NCI-H2227 treated with DMSO at 0.1 percent for 48 hours (cell line): ENCODE results near the gene IGLL5.
"Not testable (repeated sequence)": the region's sequence is repeated elsewhere in the genome, so short reads cannot be mapped to it uniquely, and the experiment has no call there.

Experiments
- DNase-seq: peaks from one replicate; lab custom pipeline; 2025; lab: John Stamatoyannopoulos, UW

The IGLL5 gene

DNA sequence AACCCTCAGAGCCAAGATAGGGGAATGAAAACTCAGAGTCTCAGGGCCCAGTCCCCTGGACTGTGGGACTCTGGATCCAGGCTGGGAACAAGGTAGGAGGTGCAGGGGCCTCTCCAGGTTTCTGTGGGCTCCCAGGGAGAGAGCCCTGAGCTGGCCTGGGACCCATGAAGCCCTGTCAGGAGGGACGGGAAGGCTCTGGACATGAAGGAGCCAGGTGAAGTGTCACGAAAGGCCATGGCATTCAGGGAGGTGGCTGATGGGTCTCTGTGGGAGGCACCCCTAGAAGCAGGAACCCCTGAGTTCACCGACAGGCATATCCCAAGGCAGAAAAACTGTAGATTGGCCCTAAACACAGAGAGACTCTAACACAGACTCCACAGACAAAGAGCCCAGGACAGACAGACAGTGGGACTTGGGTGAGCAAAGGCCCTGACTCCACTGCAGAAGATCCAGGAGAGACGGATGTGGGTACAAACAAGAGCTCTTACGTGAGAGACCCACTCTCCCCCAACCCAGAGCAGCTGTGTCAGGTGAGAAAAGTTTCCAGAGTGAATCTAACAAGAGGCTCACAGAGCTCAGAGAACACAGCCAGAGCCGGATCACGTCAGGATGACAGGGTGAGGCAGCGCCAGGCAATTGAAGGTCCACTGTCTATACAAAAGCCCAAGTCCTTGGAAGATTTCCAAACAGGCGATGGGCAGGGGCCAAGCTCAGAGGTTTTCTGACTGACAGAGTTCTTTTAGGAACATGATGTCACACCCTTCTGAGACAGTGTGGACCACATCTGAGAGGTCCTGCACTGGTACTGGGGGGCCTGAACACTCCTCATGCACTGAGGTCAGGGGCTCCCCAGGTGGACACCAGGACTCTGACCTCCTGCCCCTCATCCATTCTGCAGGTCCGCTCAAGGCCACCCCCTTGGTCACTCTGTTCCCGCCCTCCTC lies 27.4 kb downstream of the IGLL5 start:
- no peak for DNase-seq

DNA sequence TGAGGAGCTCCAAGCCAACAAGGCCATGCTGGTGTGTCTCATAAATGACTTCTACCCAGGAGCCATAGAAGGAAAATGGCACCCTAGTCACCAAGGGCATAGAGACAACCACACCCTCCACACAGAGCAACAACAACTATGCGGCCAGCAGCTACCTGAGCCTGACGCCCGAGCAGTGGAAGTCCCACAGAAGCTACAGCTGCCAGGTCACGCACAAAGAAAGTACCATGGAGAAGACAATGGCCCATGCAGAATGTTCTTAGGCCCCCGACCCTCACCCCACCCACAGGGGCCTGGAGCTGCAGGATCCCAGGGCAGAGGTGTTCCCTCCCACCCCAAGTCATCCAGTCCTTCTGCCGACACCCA lies 28.0 kb downstream of the IGLL5 start:
- DNase-seq, result no peak

DNA sequence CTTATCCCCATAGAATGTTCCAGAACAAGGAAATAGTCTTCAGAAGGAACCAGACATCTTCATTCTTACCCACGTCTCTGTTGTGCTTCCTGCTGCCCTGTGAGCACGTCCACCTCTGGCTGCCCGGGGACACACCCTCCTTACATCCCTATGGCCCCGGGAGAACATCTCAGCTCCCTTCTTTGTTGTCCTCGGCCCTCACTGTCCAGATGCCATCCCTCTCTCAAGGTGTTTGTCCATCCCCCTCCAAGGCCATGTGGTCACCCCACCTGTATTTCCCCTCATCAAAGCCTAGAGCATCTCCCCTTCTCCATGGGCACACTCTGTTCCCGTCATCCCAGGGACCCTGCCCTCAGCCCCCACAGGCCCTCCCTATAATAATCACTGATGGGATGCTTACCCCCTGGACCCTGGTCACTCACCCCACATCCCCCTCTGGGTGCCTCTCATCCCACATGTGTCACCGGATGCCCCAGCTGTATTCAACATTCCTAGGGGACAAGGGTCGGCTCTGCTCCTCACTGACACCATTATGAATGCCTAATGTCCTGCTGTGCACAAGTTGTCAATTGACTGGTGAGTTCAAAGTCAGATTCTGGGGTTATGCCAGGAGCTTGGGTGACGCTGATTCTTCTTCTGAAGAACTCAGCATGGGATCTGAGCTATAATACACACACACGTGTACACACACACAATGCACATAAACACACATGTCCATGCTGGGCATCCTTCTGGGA lies 28.8 kb downstream of the IGLL5 start:
- no peak for DNase-seq

DNA sequence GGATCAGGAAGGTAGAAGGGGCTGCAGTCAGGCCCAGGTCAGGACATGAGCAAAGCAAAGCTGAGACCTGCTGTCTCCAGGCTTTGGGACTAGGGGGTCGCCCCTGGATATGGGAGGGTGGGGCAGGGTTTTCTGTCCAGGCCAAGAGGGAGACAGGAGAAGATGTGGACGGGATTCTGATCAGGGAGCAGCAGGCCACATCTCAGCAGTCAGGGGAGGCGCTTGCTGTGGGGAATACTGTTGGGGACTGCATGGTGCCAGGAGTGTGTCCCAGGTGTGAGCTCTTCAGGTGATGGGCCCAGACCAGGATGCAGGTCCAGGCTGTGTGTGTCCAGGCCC lies 29.3 kb downstream of the IGLL5 start:
- DNase-seq, result no peak

DNA sequence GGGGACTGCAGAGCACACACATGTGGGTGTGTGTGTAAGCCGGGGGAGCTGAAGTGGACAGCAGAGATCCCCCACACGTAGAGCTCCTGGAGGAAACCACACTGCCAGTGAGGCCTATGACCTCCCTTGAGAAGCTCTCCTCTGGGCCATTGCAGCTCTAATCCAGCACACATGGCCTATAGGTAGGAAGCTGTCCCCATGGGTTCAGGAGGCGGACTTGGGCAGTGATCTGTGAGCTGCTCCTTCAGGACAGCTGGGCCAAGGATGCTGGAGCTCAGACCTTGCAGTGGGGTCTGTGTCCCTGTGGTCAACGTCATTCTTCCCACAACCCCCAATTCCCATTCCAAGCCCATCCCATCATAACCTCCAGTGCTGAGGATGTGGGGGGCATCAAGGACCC lies 29.8 kb downstream of the IGLL5 start:
- no peak for DNase-seq

DNA sequence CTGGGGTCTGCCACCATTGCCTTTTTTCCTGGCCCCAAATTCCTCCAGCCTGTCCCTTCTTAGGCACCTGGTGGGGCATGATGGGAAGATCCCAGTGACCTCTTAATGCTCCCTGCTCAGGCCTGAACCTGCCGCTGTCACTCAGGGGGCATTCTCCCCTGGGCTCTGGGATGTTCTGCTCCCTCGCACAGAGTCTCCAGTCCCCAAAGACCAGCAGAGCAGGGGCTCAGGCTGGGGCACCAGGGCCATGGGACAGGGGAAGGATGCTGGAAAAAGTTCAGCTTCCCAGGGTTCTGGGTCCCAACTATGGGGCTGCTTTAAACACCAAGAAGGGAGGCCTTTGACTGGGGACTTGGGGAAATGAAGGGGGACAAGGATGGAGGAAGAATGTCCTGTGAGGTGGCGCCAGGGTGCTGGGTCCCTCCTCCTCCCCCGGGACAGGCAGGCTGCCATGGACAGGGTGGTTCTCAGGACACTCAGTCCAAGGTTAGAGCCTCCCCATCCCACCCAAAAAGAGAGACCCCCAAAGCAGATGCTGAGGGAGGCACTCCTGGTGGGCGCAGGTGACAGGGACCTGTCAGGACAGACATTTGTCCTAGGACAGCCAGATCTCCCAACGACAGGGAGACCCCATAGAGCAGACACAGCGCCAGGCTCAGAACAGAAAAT lies 30.8 kb downstream of the IGLL5 start:
- DNase-seq, result no peak

DNA sequence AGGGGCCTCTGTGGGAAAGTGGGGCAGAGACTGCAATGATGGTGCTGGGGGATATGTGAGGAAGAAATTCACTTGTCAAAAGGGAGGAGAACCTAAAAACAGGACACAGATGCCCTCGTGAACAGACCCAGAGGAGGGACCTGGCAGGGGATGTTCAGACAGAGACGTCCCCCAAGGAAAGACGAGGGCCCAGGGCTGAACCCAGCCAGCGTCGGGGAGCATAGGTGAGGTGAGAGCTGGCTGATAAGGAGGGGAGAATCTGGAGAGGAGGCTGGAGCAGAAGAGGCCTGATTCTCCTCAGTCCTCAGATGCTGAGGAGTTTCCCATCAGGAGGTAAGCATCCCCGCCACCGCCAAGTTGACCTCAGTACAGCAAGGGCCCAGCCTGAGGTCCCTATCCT lies 31.4 kb downstream of the IGLL5 start:
- DNase-seq, result no peak

DNA sequence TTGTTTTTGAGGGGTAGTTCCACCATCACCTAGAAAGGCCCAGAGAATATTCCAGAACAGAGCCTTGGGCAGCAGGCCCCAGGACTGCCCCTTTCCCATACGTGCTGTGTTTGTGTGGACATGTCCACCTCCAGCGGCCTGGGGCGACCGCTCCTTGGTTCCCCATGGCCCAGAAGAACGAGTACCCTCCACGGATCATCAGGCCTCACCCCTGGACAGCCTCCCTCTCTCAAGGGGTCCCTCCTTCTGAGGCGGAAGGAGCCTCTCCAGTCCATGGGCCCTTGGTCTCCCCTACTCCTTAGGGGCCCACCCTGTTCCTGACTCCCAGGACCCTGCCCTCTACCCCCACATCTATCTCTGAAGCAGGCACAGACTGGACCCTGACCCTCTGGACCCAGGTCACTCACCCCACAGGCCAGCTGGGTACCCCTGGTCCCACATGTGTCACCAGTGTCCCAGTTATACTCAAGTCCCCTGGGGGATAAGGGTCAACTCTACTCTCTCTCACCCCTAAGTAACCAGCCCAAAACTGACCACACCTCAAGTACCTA lies 32.6 kb downstream of the IGLL5 start:
- DNase-seq, result no peak

DNA sequence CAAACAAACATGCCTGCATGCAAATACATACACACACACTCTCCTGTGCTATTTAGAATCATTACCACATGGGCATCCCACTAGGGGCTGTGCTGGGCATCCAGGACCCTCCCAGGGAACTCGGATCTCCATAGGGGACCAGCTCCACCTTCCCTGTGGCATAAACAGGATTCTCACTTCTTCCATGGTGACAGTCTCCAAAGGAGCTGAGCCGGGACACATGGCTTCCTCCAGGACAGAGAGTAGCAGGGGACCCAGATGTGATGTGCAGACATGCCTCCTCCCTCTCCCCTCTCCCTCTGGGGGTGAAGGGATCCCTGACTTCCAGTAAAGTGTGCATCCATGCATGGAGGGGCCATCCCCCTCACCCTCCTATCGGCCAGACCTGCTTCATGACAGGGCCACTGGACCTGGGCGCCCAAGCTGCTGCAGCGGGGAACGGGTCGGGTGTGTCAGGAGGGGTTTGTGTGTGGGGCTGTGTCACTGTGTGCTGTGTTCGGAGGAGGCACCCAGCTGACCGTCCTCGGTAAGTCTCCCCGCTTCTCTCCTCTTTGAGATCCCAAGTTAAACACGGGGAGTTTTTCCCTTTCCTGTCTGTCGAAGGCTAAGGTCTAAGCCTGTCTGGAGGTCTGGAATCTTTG lies 33.4 kb downstream of the IGLL5 start:
- no peak for DNase-seq

DNA sequence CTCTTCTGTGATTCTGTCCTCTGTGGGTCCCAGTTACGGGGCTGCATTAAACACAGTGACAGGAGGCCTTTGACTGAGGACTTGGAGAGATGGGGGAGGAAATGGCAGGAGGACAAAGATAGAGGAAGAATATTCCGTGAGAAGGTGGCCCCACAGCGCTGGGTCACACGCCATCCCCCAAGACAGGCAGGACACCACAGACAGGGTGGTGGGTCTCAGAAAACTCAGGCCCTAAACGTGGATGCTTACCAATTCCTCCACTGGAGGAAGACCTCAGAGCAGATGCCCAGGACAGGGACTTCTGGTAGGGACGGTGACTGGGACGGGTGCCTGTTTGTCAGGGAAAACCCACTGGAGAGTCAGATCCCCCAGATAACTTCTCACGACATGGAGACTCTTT lies 34.0 kb downstream of the IGLL5 start:
- no peak for DNase-seq

DNA sequence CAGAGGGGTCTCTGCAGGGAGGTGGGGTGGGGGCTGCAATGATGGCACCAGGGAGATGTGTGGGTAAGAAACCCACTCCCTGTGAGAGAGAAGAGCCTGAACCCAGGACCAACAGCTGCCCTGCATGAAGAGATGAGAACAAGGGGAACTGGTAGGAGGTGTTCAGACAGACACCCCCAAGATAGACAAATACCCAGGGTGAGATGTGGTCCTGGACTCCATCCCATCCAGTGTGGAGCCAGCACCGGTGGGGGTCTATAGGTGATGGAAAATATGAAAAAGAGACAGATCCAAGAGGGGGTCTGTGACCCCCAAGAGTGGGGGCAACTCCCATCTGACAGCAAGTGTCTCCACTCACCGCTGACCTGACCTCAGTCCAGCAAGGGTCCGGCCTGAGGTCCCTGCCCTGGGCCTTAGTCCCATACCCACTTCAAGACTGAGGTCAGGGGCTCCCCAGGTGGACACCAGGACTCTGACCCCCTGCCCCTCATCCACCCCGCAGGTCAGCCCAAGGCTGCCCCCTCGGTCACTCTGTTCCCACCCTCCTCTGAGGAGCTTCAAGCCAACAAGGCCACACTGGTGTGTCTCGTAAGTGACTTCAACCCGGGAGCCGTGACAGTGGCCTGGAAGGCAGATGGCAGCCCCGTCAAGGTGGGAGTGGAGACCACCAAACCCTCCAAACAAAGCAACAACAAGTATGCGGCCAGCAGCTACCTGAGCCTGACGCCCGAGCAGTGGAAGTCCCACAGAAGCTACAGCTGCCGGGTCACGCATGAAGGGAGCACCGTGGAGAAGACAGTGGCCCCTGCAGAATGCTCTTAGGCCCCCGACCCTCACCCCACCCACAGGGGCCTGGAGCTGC lies 34.7 kb downstream of the IGLL5 start:
- DNase-seq, result not testable (repeated sequence)

DNA sequence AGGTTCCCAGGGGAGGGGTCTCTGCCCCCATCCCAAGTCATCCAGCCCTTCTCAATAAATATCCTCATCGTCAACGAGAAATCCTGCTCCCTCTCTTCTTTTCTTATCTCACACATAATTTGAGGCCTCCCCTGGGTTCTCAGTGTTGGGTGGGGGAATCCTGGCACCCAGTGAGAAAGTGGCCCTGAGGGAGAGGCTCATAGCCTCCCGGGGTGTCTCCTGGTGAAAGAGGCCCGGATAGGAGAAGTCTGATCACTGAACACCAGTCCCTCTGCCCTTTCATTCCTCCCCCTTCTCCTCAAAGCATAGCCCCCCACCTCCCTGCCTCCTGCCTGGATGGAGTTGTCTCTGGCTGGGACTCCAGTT lies 35.3 kb downstream of the IGLL5 start:
- DNase-seq, result no peak

DNA sequence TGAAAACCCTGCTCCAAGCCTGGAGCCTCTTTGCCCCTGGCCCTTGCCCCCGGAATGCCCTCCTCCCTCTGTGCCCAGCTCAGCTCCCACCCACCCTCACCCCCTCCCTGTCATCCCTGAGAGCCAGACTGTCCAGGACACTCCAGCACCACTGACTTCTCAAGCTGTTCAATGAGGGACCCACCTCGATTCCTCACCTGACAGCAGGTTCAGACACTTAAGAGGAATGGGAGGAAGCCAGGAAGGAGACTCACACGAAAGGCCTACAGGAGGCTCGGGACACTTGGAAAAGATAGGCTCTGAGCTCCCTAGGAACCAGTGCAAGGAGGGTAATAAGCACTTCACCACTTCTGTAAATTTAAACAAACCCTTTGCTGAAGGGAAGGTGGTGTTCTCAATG lies 35.8 kb downstream of the IGLL5 start:
- DNase-seq, result no peak

DNA sequence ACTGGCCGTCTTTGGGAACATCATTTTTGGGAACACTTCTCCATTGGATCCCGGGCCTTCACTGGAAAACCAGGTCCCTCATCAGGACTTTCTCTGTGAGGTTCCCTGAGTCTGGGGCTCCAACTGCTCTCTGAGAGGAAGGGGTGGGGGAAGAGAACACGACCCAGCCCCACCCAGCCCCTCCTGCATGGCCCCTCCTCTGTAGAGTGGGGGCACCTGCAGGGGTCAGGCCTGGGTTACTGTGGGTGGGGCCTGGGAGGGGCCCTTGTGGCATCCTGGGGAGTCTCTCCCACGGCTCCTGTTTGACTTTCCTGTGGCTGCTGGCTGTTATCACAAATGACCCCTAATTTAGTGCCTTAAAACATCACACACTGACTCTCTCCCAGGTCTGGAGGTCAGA lies 36.3 kb downstream of the IGLL5 start:
- no peak for DNase-seq

DNA sequence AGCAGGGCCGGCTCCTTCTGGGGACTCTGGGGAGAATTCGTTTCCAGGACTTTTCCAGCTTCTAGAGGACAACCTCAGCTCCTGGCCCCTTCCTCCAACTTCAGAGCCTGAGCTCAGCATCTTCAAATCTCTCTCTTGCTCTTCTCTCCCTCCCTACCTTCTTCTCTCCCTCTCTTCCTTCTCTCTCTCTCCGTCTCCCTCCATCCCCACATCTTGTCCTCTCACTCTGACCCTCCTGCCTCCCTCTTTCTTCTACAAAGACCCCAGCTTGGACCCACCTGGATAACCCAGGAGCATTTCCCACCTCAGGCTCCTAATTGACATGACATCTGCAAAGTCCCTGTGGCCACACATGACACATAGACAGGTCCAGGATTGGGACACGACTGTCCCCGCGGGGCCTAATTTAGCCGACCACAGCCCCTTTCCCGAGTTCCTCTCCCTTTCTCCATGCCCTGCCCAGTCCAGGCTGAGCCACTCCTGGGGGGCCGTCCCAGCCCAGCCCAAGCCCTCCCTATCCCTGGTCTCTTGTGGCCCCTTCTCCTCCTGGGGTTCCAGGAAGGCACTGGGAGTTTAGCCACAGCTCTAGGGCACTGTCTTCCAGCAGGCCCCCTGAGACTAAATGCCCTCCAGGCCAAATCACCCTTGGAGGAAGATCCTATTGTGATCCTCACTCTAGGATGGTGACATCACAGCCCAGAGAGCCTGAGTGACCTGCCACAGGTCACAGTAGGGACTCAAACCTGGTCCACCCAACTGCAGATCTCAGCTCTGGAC lies 36.9 kb downstream of the IGLL5 start:
- DNase-seq, result no peak

DNA sequence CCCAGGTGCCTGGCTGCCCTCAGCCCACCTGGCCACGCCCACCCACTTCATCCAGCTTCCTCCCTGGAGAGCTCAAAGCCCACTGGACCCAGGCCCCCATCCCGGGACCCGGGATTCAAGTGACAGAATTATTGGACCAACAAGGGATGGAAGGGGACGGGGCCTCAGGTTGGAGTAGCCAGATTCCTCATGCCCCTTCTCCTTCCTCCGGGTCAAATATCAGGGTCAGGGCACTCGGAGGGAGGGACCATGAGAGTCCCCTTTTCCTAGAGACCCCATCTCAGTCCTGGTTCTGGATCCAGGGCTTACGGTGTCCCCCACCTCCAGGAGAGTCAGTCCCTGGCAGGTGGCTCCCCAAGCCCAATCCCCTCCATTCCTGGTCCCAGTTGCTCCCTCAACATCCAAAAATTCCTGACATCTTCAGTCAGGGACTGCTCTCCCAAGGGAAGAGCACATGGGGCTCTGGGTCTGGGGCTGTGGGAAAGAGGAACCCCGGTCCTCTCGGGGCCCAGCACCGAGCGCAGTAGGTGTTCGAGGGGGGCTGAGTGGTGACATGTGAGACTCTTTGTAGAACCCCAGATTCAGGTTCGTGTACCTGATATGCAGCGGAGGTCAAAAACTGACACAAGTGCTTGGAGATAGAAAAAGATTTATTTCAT lies 37.7 kb downstream of the IGLL5 start:
- no peak for DNase-seq

DNA sequence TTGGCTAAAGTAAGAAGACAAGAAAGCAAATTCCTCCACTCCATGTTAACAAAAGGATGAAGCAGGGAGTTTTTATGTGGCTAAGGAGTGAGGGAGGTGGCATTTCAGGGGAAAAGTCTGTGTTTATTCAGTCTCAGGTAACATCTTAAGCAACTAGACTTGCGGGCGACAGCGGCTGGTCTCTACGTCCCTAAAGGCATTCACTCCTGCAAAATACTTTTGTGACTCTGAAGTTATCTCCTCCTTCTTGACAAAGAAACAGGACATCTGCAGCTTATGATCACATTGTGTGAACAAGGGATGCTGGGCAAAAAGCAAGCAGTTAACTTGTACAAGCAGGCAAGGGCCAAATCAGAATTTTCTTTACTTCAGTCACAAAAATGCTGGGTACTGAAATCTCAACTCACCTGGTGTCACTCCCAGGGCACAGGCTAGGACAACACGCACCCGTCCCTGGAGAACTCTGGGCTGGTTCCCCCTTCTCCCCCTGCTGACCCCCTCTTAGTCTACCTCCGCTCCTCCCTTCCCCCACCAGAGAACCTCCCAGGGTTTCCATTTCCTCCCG lies 38.3 kb downstream of the IGLL5 start:
- no peak for DNase-seq

DNA sequence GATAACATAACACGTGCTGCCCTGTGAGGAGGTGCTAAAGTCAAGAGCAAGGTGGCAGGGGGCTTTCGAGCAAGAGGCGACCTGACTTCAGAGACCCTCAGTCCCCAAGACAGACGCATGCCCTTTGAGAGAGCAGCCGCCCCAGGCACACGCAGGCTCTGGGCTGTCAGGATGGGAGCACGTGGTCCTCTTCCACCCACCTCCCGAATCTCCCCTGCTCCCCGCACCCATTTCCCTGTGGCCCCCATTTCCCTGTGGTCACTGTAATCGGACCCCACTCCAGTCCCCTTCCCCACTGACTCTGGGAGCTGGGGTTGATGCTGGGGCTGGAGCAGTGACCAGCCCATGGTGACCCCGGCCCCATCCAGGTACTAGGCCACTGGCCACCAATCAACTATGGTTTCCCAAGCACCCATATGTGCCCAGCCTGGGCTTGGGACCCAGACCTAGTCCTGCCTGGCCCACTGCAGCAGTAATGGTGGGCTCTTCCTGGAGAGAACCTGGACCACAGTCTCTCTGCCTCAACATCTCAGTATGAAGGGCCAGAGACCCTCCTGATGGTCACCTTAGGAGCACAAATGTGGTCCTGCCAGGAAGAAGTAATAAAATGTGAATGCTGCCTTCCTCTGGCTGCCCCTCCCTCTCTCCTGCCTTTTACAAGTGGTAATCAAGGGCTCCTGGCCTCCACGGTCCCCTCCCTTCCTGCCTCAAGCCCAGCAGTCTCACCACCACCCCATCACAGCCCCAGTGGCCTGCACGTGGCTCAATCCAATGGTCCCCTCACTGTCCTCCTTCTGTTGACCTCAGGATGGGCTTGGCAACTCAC lies 39.0 kb downstream of the IGLL5 start:
- DNase-seq, result no peak
